Measurements from ENCODE around the gene CACNA1F.

GRCh38 chrX:49177873-49178480 is 55.2 kb downstream of the CACNA1F start:
- TF ChIP-seq CTCF (IDR thresholded peaks at IDR 0.05) (no peak), POLR2A (IDR thresholded peaks at IDR 0.05) (no peak)
